Esophagus squamous epithelium (tissue), 4 donors: ENCODE data around the gene FCRLB.

Experiments used
- CTCF ChIP-seq, 6 experiments: fragments of 450-650 bp in 4 of 6; fragments of 200-600 bp in 2 of 6; sonication (generic) in 2 of 6; IDR thresholded peaks; one replicate each; pipeline ENCODE4 v1.5.1; 2016 to 2019; ENCODE audit warnings: antibody characterized with exemption in 6 of 6, mild to moderate bottlenecking in 4 of 6, moderate library complexity in 4 of 6
- POLR2A ChIP-seq, 4 donors: fragments of 450-650 bp; IDR thresholded peaks; one replicate each; pipeline ENCODE4 v1.6.1; 2017; ENCODE audit warnings: antibody characterized with exemption in 4 of 4, mild to moderate bottlenecking in 4 of 4, moderate library complexity in 3 of 4

- TF ChIP-seq CTCF (IDR thresholded peaks at IDR 0.05) (no peak), POLR2A (IDR thresholded peaks at IDR 0.05) (no peak)
These were observed 9.9 kb downstream of the FCRLB start for GRCh38 chr1:161731241-161731640.
